ENCODE measurements around the gene FAM149A. TPM values are rescaled to one million over a fixed set of nuclear protein-coding genes. Genes with fewer than 3 reads are reported as not detected.

Gene FAM149A
- total RNA-seq, 1 donor from 2014 or later: 1.2 TPM

- Histone ChIP-seq H3K9me3 (ENCODE audit: insufficient read depth, low read depth, low read length) (no peaks in the 10 kb centered on the region), H4K20me1 (ENCODE audit: insufficient read depth, low read length) (no peaks in the 10 kb centered on the region), H3K36me3 (ENCODE audit: insufficient read depth, low read length) (no peaks in the 10 kb centered on the region), H3K27me3 (ENCODE audit: insufficient read depth, low read length) (peaks cover 6% of the 10 kb centered on the region), H3K4me3 (ENCODE audit: insufficient read depth, low read depth, low read length) (no peak overlapping the region), H3K27ac (ENCODE audit: low read depth, low read length) (no peak overlapping the region), H3K79me2 (ENCODE audit: insufficient read depth, low read length) (no peaks in the 10 kb centered on the region), H3K4me2 (ENCODE audit: low read length) (no peak overlapping the region), H2AFZ (ENCODE audit: low read depth, low read length) (no peak overlapping the region), H3K9ac (ENCODE audit: low read length) (no peak overlapping the region), H3K4me1 (ENCODE audit: insufficient read depth, low read length) (no peaks in the 10 kb centered on the region)
- Mint-ChIP-seq H3K9me3 (ENCODE audit: unreplicated experiment) (peaks cover 2% of the 10 kb centered on the region), H3K27ac (ENCODE audit: unreplicated experiment) (no peak overlapping the region), H3K4me3 (ENCODE audit: unreplicated experiment) (no peak overlapping the region), H3K36me3 (ENCODE audit: low read depth, unreplicated experiment) (no peaks in the 10 kb centered on the region), H3K4me1 (ENCODE audit: low read depth, unreplicated experiment) (no peaks in the 10 kb centered on the region), H3K27me3 (ENCODE audit: low read depth, unreplicated experiment) (peaks cover 4% of the 10 kb centered on the region)
- no peak for FAIRE-seq
- TF ChIP-seq CTCF (IDR thresholded peaks at IDR 0.05; ENCODE audit: insufficient read depth, low read depth, low read length): no peak
- TF ChIP-seq EZH2 (IDR thresholded peaks at IDR 0.05; ENCODE audit: insufficient read depth, low read length): no peak
- no peak for DNase-seq (ENCODE audit: low read depth)
These were observed 16.6 kb downstream of the FAM149A start for GRCh38 chr4:186121057-186121456.

GRCh38 chr4:186128842-186129241 is 24.3 kb downstream of the FAM149A start:
- Histone ChIP-seq H3K36me3 (ENCODE audit: insufficient read depth, low read length) (no peaks in the 10 kb centered on the region), H3K4me1 (ENCODE audit: insufficient read depth, low read length) (no peaks in the 10 kb centered on the region), H3K4me2 (ENCODE audit: low read length) (no peak overlapping the region), H3K27ac (ENCODE audit: low read depth, low read length) (no peak overlapping the region), H3K79me2 (ENCODE audit: insufficient read depth, low read length) (no peaks in the 10 kb centered on the region), H2AFZ (ENCODE audit: low read depth, low read length) (no peak overlapping the region), H3K27me3 (ENCODE audit: insufficient read depth, low read length) (no peaks in the 10 kb centered on the region), H4K20me1 (ENCODE audit: insufficient read depth, low read length) (no peaks in the 10 kb centered on the region), H3K9ac (ENCODE audit: low read length) (no peak overlapping the region), H3K4me3 (ENCODE audit: insufficient read depth, low read depth, low read length) (no peak overlapping the region), H3K9me3 (ENCODE audit: insufficient read depth, low read depth, low read length) (no peaks in the 10 kb centered on the region)
- no peak for FAIRE-seq
- no peak overlapping the region for H3K27ac Mint-ChIP-seq (ENCODE audit: unreplicated experiment)
- H3K27me3 Mint-ChIP-seq (ENCODE audit: low read depth, unreplicated experiment): peaks cover 5% of the 10 kb centered on the region
- peaks cover 5% of the 10 kb centered on the region for H3K9me3 Mint-ChIP-seq (ENCODE audit: unreplicated experiment)
- H3K4me1 Mint-ChIP-seq (ENCODE audit: low read depth, unreplicated experiment): peaks cover 11% of the 10 kb centered on the region
- H3K36me3 Mint-ChIP-seq (ENCODE audit: low read depth, unreplicated experiment): no peaks in the 10 kb centered on the region
- no peak for TF ChIP-seq EZH2 (IDR thresholded peaks at IDR 0.05; ENCODE audit: insufficient read depth, low read length)
- no peak for TF ChIP-seq CTCF (IDR thresholded peaks at IDR 0.05; ENCODE audit: insufficient read depth, low read depth, low read length)
- H3K4me3 Mint-ChIP-seq (ENCODE audit: unreplicated experiment): no peak overlapping the region
- no peak for DNase-seq (ENCODE audit: low read depth)

- H2AFZ ChIP-seq (ENCODE audit: low read depth, low read length): no peak overlapping the region
- no peak for TF ChIP-seq EZH2 (IDR thresholded peaks at IDR 0.05; ENCODE audit: insufficient read depth, low read length)
- TF ChIP-seq CTCF (IDR thresholded peaks at IDR 0.05; ENCODE audit: insufficient read depth, low read depth, low read length): no peak
- H4K20me1 ChIP-seq (ENCODE audit: insufficient read depth, low read length): no peaks in the 10 kb centered on the region
- no peaks in the 10 kb centered on the region for H3K4me1 ChIP-seq (ENCODE audit: insufficient read depth, low read length)
- Mint-ChIP-seq H3K36me3 (ENCODE audit: low read depth, unreplicated experiment) (no peaks in the 10 kb centered on the region), H3K27ac (ENCODE audit: unreplicated experiment) (no peak overlapping the region), H3K9me3 (ENCODE audit: unreplicated experiment) (no peaks in the 10 kb centered on the region), H3K4me1 (ENCODE audit: low read depth, unreplicated experiment) (peaks cover 17% of the 10 kb centered on the region), H3K27me3 (ENCODE audit: low read depth, unreplicated experiment) (peaks cover 7% of the 10 kb centered on the region), H3K4me3 (ENCODE audit: unreplicated experiment) (no peak overlapping the region)
- no peaks in the 10 kb centered on the region for H3K27me3 ChIP-seq (ENCODE audit: insufficient read depth, low read length)
- H3K9ac ChIP-seq (ENCODE audit: low read length): no peak overlapping the region
- FAIRE-seq (no peak), DNase-seq (ENCODE audit: low read depth) (no peak)
- H3K27ac ChIP-seq (ENCODE audit: low read depth, low read length): no peak overlapping the region
- H3K4me3 ChIP-seq (ENCODE audit: insufficient read depth, low read depth, low read length): no peak overlapping the region
- H3K79me2 ChIP-seq (ENCODE audit: insufficient read depth, low read length): no peaks in the 10 kb centered on the region
- H3K36me3 ChIP-seq (ENCODE audit: insufficient read depth, low read length): no peaks in the 10 kb centered on the region
- H3K9me3 ChIP-seq (ENCODE audit: insufficient read depth, low read depth, low read length): no peaks in the 10 kb centered on the region
- H3K4me2 ChIP-seq (ENCODE audit: low read length): no peak overlapping the region
These were observed 27.4 kb downstream of the FAM149A start for GRCh38 chr4:186131935-186132334.
